Measurements from ENCODE around the gene APBA1.
A peak's percentile ranks its signal among the peaks of the same experiment; 100 is the strongest.

- no peak for TF ChIP-seq RFX5 (IDR thresholded peaks at IDR 0.05; ENCODE audit: low read length)
- TF ChIP-seq, protein P1, sequence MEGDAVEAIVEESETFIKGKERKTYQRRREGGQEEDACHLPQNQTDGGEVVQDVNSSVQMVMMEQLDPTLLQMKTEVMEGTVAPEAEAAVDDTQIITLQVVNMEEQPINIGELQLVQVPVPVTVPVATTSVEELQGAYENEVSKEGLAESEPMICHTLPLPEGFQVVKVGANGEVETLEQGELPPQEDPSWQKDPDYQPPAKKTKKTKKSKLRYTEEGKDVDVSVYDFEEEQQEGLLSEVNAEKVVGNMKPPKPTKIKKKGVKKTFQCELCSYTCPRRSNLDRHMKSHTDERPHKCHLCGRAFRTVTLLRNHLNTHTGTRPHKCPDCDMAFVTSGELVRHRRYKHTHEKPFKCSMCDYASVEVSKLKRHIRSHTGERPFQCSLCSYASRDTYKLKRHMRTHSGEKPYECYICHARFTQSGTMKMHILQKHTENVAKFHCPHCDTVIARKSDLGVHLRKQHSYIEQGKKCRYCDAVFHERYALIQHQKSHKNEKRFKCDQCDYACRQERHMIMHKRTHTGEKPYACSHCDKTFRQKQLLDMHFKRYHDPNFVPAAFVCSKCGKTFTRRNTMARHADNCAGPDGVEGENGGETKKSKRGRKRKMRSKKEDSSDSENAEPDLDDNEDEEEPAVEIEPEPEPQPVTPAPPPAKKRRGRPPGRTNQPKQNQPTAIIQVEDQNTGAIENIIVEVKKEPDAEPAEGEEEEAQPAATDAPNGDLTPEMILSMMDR (IDR thresholded peaks at IDR 0.05) = no peak
- TF ChIP-seq EP300 (IDR thresholded peaks at IDR 0.05; ENCODE audit: borderline replicate concordance in 1 of 2, low read depth in 1 of 2, low read length in 1 of 2) = no peak
- no peak for TF ChIP-seq USF2 (IDR thresholded peaks at IDR 0.05; ENCODE audit: borderline replicate concordance, low read depth, low read length)
- TF ChIP-seq TAF1 (IDR thresholded peaks at IDR 0.05; ENCODE audit: borderline replicate concordance, low read depth, low read length) = no peak
- TF ChIP-seq, protein P2, sequence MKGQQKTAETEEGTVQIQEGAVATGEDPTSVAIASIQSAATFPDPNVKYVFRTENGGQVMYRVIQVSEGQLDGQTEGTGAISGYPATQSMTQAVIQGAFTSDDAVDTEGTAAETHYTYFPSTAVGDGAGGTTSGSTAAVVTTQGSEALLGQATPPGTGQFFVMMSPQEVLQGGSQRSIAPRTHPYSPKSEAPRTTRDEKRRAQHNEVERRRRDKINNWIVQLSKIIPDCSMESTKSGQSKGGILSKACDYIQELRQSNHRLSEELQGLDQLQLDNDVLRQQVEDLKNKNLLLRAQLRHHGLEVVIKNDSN (IDR thresholded peaks at IDR 0.05; ENCODE audit: borderline replicate concordance, low read depth) = no peak
- TF ChIP-seq REST (IDR thresholded peaks at IDR 0.05; ENCODE audit: low read depth, low read length) = no peak
- no peak for TF ChIP-seq NRF1 (IDR thresholded peaks at IDR 0.05; ENCODE audit: low read depth, low read length)
- TF ChIP-seq SMC3 (IDR thresholded peaks at IDR 0.05; ENCODE audit: low read depth, low read length) = no peak
- no peak for TF ChIP-seq POLR2AphosphoS5 (IDR thresholded peaks at IDR 0.05; ENCODE audit: low read depth, low read length)
- TF ChIP-seq MXI1 (IDR thresholded peaks at IDR 0.05; ENCODE audit: low read depth, low read length) = no peak
- TF ChIP-seq TCF12 (IDR thresholded peaks at IDR 0.05) = peak; percentile 61
Observed at GRCh38 chr9:69621730-69622460, 50.3 kb downstream of the APBA1 start.
